GM20431 (cell line): Measurements from ENCODE around the gene CD8B.

Experiments
- in situ Hi-C: fragments of 300-500 bp; cut with MseI, MboI; formaldehyde crosslinking; loops from one replicate; pipeline ENCODE4 v1.15.0; 2020; ENCODE audit warnings: low sequenced_read_pairs; ENCODE audit not compliant: unreplicated experiment

Gene CD8B

DNA sequence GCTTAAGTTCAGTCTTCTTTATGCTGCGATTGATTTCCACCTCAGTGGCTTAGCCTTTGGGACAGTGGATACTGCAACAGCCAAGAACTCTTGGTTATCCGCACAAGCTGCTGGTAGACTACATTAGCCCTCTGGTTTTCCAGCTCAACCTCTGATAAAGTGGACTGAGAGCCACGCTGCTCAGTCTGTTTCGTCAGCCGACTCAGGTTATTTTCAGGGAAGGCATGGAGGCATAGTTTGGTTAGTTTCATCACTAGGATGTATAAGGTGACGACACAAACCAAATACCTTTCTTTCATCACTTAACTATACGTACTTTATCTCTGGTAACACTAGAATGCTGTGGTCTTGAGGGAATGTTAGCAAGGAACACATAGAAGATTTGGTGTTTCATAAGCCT is 85.2 kb downstream of the CD8B start:
- in situ Hi-C loops, result no loop called here

DNA sequence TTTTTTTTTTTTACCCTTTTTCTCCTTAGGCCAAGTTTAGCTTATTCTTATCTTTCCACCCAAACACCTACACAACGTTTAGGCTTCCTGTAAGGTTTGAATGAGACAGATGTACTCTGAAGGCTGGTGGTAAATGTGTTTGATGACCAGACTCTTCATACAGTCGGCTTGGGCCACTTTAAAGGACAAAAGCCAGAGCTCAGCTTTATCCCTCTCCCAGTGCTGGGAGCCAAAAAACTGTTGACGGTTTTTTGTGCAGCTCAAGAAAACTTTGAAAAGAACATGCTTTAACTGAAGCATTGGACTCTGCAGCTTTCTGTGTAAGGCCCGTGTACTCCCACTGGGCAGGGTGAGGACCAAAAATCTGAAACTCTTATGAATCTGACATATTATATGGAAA is 86.3 kb downstream of the CD8B start:
- in situ Hi-C loops, result no loop called here

DNA sequence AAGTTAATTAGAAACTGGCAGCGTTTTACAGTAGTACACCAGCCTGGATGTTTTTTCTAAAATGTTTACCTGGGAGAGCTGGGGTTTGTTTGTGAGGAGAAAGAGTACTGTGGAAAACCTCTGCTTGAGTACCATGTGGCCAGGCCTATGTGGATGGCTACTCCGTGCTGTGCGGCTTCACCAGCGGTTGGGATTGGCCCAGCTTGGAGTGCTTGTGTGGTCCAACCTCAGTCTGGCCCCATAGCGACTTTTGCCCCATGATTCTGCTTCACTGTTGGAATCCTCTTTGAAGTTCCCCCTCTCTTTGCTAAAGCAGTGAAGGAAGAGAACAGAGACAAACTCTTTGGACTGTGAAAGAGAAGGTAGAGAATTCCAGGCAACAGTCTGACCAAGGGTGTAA is 86.8 kb downstream of the CD8B start:
- in situ Hi-C loops, result no loop called here

DNA sequence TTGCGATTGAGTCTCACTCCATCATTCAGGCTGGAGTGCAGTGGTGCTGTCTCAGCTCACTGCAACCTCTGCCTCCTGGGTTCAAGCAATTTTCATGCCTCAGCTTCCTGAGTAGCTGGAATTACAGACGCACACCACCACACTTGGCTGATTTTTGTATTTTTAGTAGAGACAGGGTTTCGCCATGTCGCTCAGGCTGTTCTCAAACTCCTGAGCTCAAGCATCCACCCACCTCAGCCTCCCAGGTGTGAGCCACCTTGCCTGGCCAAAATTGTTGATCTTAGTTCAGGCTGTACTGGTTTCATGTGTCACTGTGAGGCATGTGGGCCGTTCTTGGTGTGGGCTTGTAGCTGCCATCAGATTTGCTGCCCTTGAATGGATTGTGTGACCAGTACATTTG is 89.1 kb downstream of the CD8B start:
- in situ Hi-C loops, result no loop called here

DNA sequence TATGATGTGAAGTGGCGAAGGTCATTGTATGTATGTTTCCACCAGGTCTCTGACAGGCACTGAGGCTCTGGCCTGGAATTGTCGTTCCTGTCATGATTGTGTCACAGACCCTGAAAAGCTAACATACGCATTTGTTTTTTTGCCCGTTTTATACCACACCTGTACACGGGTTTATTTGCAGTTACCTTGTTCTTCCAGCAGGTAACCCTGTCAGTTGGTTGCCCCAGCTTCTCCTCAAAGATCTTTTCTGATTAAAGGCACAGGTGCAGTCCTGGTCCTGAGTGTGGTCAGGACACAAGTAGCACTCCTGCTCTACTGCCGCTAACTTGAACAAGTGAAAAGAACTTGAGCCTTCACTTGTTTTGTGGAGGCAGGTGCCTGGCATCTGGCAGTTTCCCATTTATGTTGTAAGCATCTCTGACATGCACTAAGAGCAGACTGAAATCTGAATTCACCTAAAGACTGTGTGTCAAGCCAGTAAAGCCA is 90.8 kb downstream of the CD8B start:
- in situ Hi-C loops, result no loop called here

DNA sequence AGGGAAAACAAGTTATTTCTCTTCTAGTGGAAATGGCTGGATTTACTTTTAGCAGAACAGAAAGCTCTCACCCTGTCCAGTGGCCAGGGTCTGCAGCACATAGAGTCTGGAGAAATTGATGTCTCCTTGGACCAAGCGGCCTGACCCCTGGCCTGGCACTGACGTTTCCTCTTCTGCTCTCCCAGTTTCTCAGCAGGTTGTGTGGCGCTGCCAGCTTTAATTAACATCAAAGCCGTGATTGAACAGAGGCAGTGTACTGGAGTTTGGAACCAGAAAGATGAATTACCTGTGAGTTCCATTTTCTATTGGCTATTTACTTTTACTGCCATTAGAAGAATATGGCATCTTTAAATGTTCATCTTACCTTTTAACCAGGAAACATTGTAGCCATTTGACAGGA is 91.8 kb downstream of the CD8B start:
- in situ Hi-C loops, result no loop called here

DNA sequence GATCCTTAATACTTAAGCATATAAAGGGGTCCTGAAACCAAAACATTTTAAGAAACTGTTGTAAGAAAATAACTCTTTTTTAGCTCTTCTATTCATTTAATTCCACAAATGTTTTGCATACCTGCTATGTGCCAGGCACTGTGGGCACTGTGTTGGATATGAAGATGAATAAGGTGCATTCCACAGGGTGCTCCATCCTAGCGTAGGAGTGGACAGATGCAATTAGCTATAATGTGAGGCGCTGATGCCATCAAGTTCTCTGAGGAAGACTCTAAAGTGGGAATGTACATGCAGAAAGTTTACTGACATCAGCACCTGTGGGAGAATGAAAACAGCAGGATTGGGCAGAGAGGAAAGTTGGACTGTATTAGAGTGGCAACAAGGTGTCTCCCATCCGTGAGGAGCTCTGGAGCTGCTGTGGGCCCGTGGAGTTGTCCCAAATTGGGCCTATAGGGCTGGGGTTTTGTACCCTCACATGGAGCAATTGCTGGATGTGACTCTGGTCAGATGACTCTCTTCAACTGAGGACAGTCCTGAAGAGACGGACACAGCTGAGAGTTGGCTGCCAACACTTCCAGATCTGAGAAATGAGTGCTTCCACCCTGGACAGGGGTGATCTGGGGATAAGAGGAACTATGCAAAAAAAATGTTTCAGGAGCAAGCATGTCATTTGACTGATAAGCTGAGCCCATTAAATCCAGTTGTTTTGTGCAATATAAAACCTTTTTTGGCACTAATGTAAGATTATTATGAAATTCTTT is 93.3 kb downstream of the CD8B start:
- in situ Hi-C loops, result no loop called here
